Osteoblast (primary cell): ENCODE results near the gene SIK2. TPM values are rescaled to one million over a fixed set of nuclear protein-coding genes. Genes with fewer than 3 reads are reported as not detected.
A peak's percentile ranks its signal among the peaks of the same experiment; 100 is the strongest.

Experiments
- DNase-seq: peaks from one replicate; pipeline ENCODE4 v3.0.0; 2011; ENCODE audit warnings: low spot score, mixed read lengths; ENCODE audit not compliant: insufficient read length; ENCODE audit errors: missing footprints
- H2AFZ ChIP-seq: 2 replicates; pipeline ENCODE4 v1.6.0; 2011; ENCODE audit warnings: mild to moderate bottlenecking, low read length
- H3K27ac ChIP-seq: 2 replicates; pipeline ENCODE4 v1.5.1; 2011; ENCODE audit warnings: mild to moderate bottlenecking, low read depth, low read length, moderate library complexity
- H3K27me3 ChIP-seq: 2 replicates; pipeline ENCODE4 v1.6.0; 2012; ENCODE audit warnings: mild to moderate bottlenecking, control low read depth, inconsistent platforms, low read length, moderate library complexity; ENCODE audit not compliant: insufficient read depth
- H3K36me3 ChIP-seq: 2 replicates; pipeline ENCODE4 v1.5.1; 2011; ENCODE audit warnings: mild to moderate bottlenecking, low read length, control low read depth, moderate library complexity; ENCODE audit not compliant: insufficient read depth
- H3K4me1 ChIP-seq: 2 replicates; pipeline ENCODE4 v1.5.1; 2011; ENCODE audit warnings: mild to moderate bottlenecking, low read length, control low read depth, moderate library complexity; ENCODE audit not compliant: insufficient read depth
- H3K4me2 ChIP-seq: 2 replicates; pipeline ENCODE4 v1.6.0; 2011; ENCODE audit warnings: mild to moderate bottlenecking, low read length; ENCODE audit not compliant: insufficient read depth
- H3K4me3 ChIP-seq: fragments of 200-600 bp; sonication (generic); 3 replicates; pipeline ENCODE4 v1.5.1; 2012; ENCODE audit warnings: mild to moderate bottlenecking, low read length, inconsistent platforms; ENCODE audit not compliant: insufficient read depth
- H3K79me2 ChIP-seq: 2 replicates; pipeline ENCODE4 v1.6.0; 2012; ENCODE audit warnings: mild to moderate bottlenecking, low read length, control low read depth, inconsistent platforms; ENCODE audit not compliant: insufficient read depth
- H3K9me3 ChIP-seq: 2 replicates; pipeline ENCODE4 v1.5.1; 2011; ENCODE audit warnings: low read depth, low read length, control low read depth
- H4K20me1 ChIP-seq: 2 replicates; pipeline ENCODE4 v1.6.0; 2012; ENCODE audit warnings: mild to moderate bottlenecking, low read length, control low read depth; ENCODE audit not compliant: insufficient read depth
- CTCF ChIP-seq: IDR thresholded peaks from 2 replicates; pipeline ENCODE4 v1.5.1; 2011; ENCODE audit warnings: mild to moderate bottlenecking, low read depth, low read length, moderate library complexity; ENCODE audit errors: extremely low read depth
- total RNA-seq: library from RNA; depleted of rRNA; stranded (reverse); fragments of >200 nt; gene quantifications from 2 replicates; pipeline ENCODE4 v1.2.3, GENCODE V29; 2012

The SIK2 gene
- total RNA-seq, 1 donor = 17.7 TPM

DNA sequence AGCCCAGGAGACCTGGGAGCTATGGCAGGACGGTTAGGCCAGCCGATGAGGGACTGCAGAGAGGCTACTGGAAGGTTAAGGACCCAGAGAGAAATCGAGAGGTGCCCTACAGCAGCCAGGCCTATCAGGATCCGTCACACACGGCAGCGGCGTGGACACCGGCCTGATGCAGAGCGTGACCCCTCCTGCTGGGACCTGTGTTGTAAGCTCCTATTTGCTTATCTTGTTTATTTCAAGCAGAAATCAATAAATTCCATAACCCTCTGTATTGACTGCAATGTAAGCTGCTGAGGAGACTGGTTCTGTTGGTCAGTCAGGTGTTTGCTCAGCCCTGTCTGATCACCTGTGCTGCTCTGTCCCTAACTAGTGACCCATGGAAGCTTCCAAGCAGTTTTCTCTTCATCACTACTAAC, 124.1 kb downstream of the SIK2 start:
- peaks cover 15% of the 10 kb centered on the region for H3K4me1 ChIP-seq
- H3K9me3 ChIP-seq = no peaks in the 10 kb centered on the region
- H3K79me2 ChIP-seq = no peaks in the 10 kb centered on the region
- no peak for DNase-seq
- no peak overlapping the region for H2AFZ ChIP-seq
- no peak for TF ChIP-seq CTCF
- no peaks in the 10 kb centered on the region for H4K20me1 ChIP-seq
- no peak overlapping the region for H3K4me2 ChIP-seq
- H3K27ac ChIP-seq = no peak overlapping the region
- H3K4me3 ChIP-seq = no peak overlapping the region
- H3K36me3 ChIP-seq = peaks cover 50% of the 10 kb centered on the region
- H3K27me3 ChIP-seq = no peaks in the 10 kb centered on the region

DNA sequence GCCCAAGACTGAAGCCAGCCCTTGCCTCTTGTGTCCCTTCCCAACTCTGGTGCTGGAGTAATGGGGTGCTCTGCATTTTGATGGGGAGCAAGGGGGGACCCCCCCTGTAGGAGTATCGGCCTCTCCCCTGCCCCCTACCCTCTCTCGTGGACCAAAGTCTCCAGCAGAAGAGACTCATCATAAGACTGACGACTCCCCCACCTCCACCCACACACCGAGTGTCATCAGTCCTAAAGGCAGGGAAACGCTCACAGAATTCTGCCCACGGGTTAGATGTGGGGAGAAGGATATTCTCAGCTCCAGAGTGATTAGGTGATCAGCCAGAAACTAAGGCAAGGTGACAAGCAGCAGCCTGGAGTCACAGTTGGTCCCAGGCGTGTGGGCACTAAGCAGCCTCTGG, 125.2 kb downstream of the SIK2 start:
- no peaks in the 10 kb centered on the region for H3K9me3 ChIP-seq
- no peak for TF ChIP-seq CTCF
- peaks cover 40% of the 10 kb centered on the region for H3K36me3 ChIP-seq
- H2AFZ ChIP-seq = no peak overlapping the region
- H4K20me1 ChIP-seq = no peaks in the 10 kb centered on the region
- H3K79me2 ChIP-seq = no peaks in the 10 kb centered on the region
- no peaks in the 10 kb centered on the region for H3K27me3 ChIP-seq
- DNase-seq = no peak
- H3K4me3 ChIP-seq = no peak overlapping the region
- H3K4me1 ChIP-seq = peaks cover 25% of the 10 kb centered on the region
- H3K27ac ChIP-seq = no peak overlapping the region
- no peak overlapping the region for H3K4me2 ChIP-seq

DNA sequence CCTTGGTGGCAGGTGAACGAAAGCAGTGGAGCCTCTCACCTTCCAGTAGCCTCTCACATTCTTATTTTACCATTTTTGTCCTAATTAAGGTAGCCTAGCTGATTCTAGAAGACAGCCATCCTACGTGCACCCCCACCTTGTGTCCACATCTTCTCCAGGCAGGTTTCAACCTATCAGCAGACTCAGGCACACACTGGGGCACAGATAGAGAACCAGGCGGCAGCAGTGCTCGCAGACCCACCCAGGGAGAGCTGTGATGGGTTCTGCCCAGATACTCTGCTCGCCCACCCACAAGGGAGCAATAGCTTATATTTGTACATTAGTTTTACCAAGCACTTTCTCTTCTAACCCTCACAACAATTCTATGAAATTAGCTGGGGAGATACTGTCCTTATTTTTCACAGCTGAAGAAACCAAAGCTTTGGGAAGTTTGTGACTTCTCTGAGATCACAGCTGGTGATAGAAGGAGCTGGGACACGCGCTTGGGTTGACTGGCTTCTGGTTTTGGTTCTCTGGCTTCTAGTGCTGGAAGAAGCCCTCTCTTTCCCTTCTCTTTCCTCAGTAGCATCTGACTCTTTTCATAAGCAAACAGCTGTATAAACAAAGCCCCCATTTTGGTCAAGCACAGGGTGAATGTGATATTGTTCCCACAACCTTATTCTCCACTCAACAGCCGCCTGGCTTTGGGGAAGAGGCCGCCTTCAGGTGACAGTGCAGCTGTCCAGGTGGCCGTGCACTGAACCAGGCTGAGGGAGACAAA, 127.0 kb downstream of the SIK2 start:
- peak overlapping the region; percentile 23 for H3K27ac ChIP-seq
- no peaks in the 10 kb centered on the region for H4K20me1 ChIP-seq
- TF ChIP-seq CTCF = no peak
- no peaks in the 10 kb centered on the region for H3K79me2 ChIP-seq
- H3K27me3 ChIP-seq = no peaks in the 10 kb centered on the region
- no peak overlapping the region for H2AFZ ChIP-seq
- no peak overlapping the region for H3K4me3 ChIP-seq
- no peak overlapping the region for H3K4me2 ChIP-seq
- peaks cover 43% of the 10 kb centered on the region for H3K4me1 ChIP-seq
- H3K9me3 ChIP-seq = no peaks in the 10 kb centered on the region
- H3K36me3 ChIP-seq = peaks cover 29% of the 10 kb centered on the region
- no peak for DNase-seq

DNA sequence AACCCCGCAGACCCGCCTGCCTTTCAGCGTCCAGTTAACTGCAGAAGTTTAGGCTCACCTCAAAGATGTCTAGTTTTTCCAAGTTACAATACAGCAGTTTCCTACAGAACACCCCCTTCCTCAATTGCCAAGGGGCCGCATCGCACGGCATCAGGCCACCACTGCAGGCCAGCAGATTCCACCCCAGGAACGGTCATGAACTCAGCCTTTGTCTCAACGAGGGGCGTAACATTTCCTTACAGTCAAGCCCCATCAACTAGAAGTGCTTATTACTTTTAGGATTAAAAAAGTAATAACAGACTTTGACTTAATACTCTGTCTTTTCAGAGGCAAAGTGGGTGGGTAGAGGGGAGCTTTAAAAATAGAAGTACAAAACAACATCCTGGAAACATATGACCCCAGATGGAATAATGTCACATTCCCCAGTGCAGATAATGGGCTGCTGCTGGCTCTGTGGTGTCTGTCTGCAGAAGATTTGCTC, 127.6 kb downstream of the SIK2 start:
- no peak for TF ChIP-seq CTCF
- Histone ChIP-seq H3K9me3 (no peaks in the 10 kb centered on the region), H2AFZ (no peak overlapping the region), H3K36me3 (peaks cover 23% of the 10 kb centered on the region), H3K79me2 (no peaks in the 10 kb centered on the region), H3K4me1 (peaks cover 49% of the 10 kb centered on the region), H3K4me2 (peak overlapping the region; percentile 10), H3K27me3 (no peaks in the 10 kb centered on the region), H3K27ac (peak overlapping the region; percentile 100), H4K20me1 (no peaks in the 10 kb centered on the region), H3K4me3 (no peak overlapping the region)
- DNase-seq = peak; percentile 43
